K562 (cell line): ENCODE results near the gene ANXA4. TPM values are rescaled to one million over a fixed set of nuclear protein-coding genes. Genes with fewer than 3 reads are reported as not detected.
"Not testable (repeated sequence)": the region's sequence is repeated elsewhere in the genome, so short reads cannot be mapped to it uniquely, and the experiment has no call there.

ENCODE experiments used
- ATAC-seq: fragments of 200-7000 bp; cut with Tn5 transposase; 3 replicates; pipeline ENCODE4 v1.9.1; 2020; ENCODE audit warnings: moderate library complexity
- BruUV-seq: library from RNA; stranded (reverse); fragments of 400-500 nt; replicated peaks from 2 replicates; lab custom pipeline; 2021; lab: Mats Ljungman, UMichigan
- CTCF ChIA-PET: fragments of 300-600 bp; formaldehyde crosslinking; extraction: SDS; loops from one replicate; lab custom pipeline; 2021; ENCODE audit warnings: low intra/inter-chr PET ratio; lab: Yijun Ruan, JAX
- POLR2A ChIA-PET: fragments of 300-600, 350-650 bp; sonication (Branson Sonifier 250); formaldehyde crosslinking; extraction: SDS; loops from one replicate; lab custom pipeline; 2021; ENCODE audit warnings: antibody characterized with exemption, inconsistent platforms; lab: Yijun Ruan, JAX
- DNase-seq, 4 experiments: peaks; one replicate each; pipeline versions ENCODE4 v3.0.0 to v3.0.0-alpha.2; 2011 to 2018; ENCODE audit warnings: low spot score in 3 of 4, mixed read lengths in 3 of 4; ENCODE audit errors: extremely low read depth in 1 of 4
- FAIRE-seq: peaks from 2 replicates; lab custom pipeline; 2011; peaks lifted over from hg19 to GRCh38; lab: Jason Lieb, UNC
- H2AFZ ChIP-seq: 2 replicates; pipeline ENCODE4 v1.6.0; 2011; ENCODE audit warnings: low read depth, low read length, control low read depth, inconsistent platforms
- H3K27ac ChIP-seq: fragments of 200-600 bp; 3 replicates; pipeline ENCODE4 v1.8.0; 2011; ENCODE audit warnings: low read depth, mild to moderate bottlenecking, control low read depth, inconsistent platforms, low read length, moderate library complexity, mixed read lengths; ENCODE audit errors: extremely low read depth
- H3K27me3 ChIP-seq, 2 experiments: fragments of 300-600 bp in 1 of 2; 2 replicates in 1 of 2; 3 replicates in 1 of 2; pipeline versions ENCODE4 v1.6.0 to v1.8.0; 2011; ENCODE audit warnings: inconsistent platforms in 2 of 2, low read length in 2 of 2, mild to moderate bottlenecking in 1 of 2, mixed read lengths in 1 of 2, moderate library complexity in 1 of 2; ENCODE audit not compliant: control insufficient read depth in 2 of 2, insufficient read depth in 2 of 2
- H3K36me3 ChIP-seq: fragments of 300-600 bp; 3 replicates; pipeline ENCODE4 v1.8.0; 2011; ENCODE audit warnings: mild to moderate bottlenecking, low read length, inconsistent platforms; ENCODE audit not compliant: control insufficient read depth, insufficient read depth
- H3K4me1 ChIP-seq, 2 experiments: fragments of 200-600 bp in 1 of 2; replicated peaks in 1 of 2; 2 replicates in 1 of 2; 3 replicates in 1 of 2; pipeline versions ENCODE4 v1.5.1 to v1.8.0; 2011; ENCODE audit warnings: inconsistent platforms in 2 of 2, low read length in 2 of 2, mild to moderate bottlenecking in 1 of 2, mixed read lengths in 1 of 2, moderate library complexity in 1 of 2; ENCODE audit not compliant: control insufficient read depth in 2 of 2, insufficient read depth in 2 of 2
- H3K4me2 ChIP-seq: 2 replicates; pipeline ENCODE4 v1.6.1; 2011; ENCODE audit warnings: low read length, control low read depth, inconsistent platforms, mixed read lengths; ENCODE audit not compliant: insufficient read depth
- H3K4me3 ChIP-seq: fragments of 200-600 bp; sonication (generic), shearing (Covaris generic); 2 replicates; pipeline ENCODE4 v1.5.1; 2016; ENCODE audit warnings: control low read depth, inconsistent platforms
- H3K79me2 ChIP-seq: fragments of 200-600 bp; 3 replicates; pipeline ENCODE4 v1.8.0; 2011; ENCODE audit warnings: low read length, inconsistent platforms; ENCODE audit not compliant: control insufficient read depth, insufficient read depth
- H3K9ac ChIP-seq, 2 experiments: 2 replicates each; pipeline versions ENCODE4 v1.6.0 to v1.6.1; 2011; ENCODE audit warnings: low read depth in 2 of 2, low read length in 2 of 2, control low read depth in 1 of 2, inconsistent platforms in 1 of 2, mild to moderate bottlenecking in 1 of 2, mixed read lengths in 1 of 2; ENCODE audit not compliant: insufficient read depth in 1 of 2
- H3K9me1 ChIP-seq: one replicate; pipeline ENCODE4 v1.6.0; 2011; ENCODE audit warnings: inconsistent platforms, mild to moderate bottlenecking, low read length, moderate library complexity; ENCODE audit not compliant: control insufficient read depth, insufficient read depth
- H3K9me3 ChIP-seq: replicated peaks from 2 replicates; pipeline ENCODE4 v1.5.1; 2011; ENCODE audit warnings: low read depth, low read length, inconsistent platforms; ENCODE audit not compliant: control insufficient read depth, insufficient read depth
- H4K20me1 ChIP-seq: replicated peaks from 2 replicates; pipeline ENCODE4 v1.6.1; 2011; ENCODE audit warnings: low read length, inconsistent platforms, mixed read lengths; ENCODE audit not compliant: control insufficient read depth, insufficient read depth
- ARID2 ChIP-seq: fragments of 450-650 bp; IDR thresholded peaks from 2 replicates; pipeline ENCODE4 v1.6.1; 2017; ENCODE audit warnings: antibody characterized with exemption, mild to moderate bottlenecking
- ATF7 ChIP-seq: fragments of 450-650 bp; IDR thresholded peaks from 2 replicates; pipeline ENCODE4 v1.7.1; 2014; ENCODE audit warnings: mild to moderate bottlenecking, moderate library complexity
- CC2D1A ChIP-seq: fragments of 450-650 bp; IDR thresholded peaks from 2 replicates; pipeline ENCODE4 v1.6.1; 2017; ENCODE audit warnings: mild to moderate bottlenecking
- ESRRA ChIP-seq: fragments of 450-650 bp; IDR thresholded peaks from 2 replicates; pipeline ENCODE4 v1.6.1; 2014; ENCODE audit warnings: low read depth, mild to moderate bottlenecking, moderate library complexity, borderline replicate concordance
- GATA2 ChIP-seq: sonication (generic); formaldehyde crosslinking; IDR thresholded peaks from 2 replicates; pipeline ENCODE4 v1.4.0; 2020; ENCODE audit warnings: mild to moderate bottlenecking, missing genetic modification reagents
- GATAD2B ChIP-seq: fragments of 450-650 bp; IDR thresholded peaks from 2 replicates; pipeline ENCODE4 v1.6.1; 2017; ENCODE audit warnings: mild to moderate bottlenecking, borderline replicate concordance
- JUND ChIP-seq, 2 experiments: IDR thresholded peaks; 2 replicates in 1 of 2; 3 replicates in 1 of 2; pipeline ENCODE4 v1.6.1; 2011; ENCODE audit warnings: borderline replicate concordance in 2 of 2, low read depth in 2 of 2, low read length in 2 of 2, improper control_type of control experiment in 1 of 2, missing biosample characterization in 1 of 2, missing genetic modification characterization in 1 of 2, missing genetic modification reagents in 1 of 2
- L3MBTL2 ChIP-seq: fragments of 450-650 bp; IDR thresholded peaks from 2 replicates; pipeline ENCODE4 v1.6.1; 2016; ENCODE audit warnings: mild to moderate bottlenecking, moderate library complexity
- LCOR ChIP-seq: sonication (generic); formaldehyde crosslinking; IDR thresholded peaks from 2 replicates; pipeline ENCODE4 v1.8.0; 2022; ENCODE audit warnings: mild to moderate bottlenecking, missing genetic modification reagents
- SMC3 ChIP-seq: conservative IDR thresholded peaks from 2 replicates; pipeline ENCODE4 v1.6.1; 2011; ENCODE audit warnings: low read depth, low read length, improper control_type of control experiment; ENCODE audit not compliant: insufficient read depth
- XRCC5 ChIP-seq: fragments of 200-400 bp; formaldehyde crosslinking; IDR thresholded peaks from 2 replicates; pipeline ENCODE4 v1.6.1; 2017; ENCODE audit warnings: low read depth, mild to moderate bottlenecking, low read length
- WGBS: fragments of 100-300 bp; shearing (Covaris generic); methylation state at CpG from one replicate; pipeline ENCODE4 v1.1.6; 2016; ENCODE audit warnings: low coverage, mixed read lengths; ENCODE audit not compliant: insufficient coverage; ENCODE audit errors: missing lambda C conversion rate; 5-methylcytosine and 5-hydroxymethylcytosine counted together
- in situ Hi-C: fragments of 300-500 bp; cut with MboI; formaldehyde crosslinking; loops from 4 replicates; pipeline ENCODE4 v1.15.0; 2018; ENCODE audit warnings: inconsistent platforms, mixed read lengths
- intact Hi-C: fragments of 100-400 bp; cut with micrococcal nuclease; formaldehyde crosslinking; loops from 2 replicates; pipeline ENCODE4 v1.14.2; 2022
- polyA plus RNA-seq, 8 experiments: library from polyadenylated mRNA; depleted of rRNA in 4 of 8; stranded (reverse) in 5 of 8; unstranded in 3 of 8; fragments of >200 nt; fragmentation: Nextera tagmentation in 2 of 8; fragmentation: Illumina TruSeq in 1 of 8; extraction: Ambion mirVana in 2 of 8; extraction: Trizol in 1 of 8; gene quantifications; 2 replicates each; pipeline versions ENCODE4 v1.2.1 to v1.2.3, GENCODE V29; 2011 to 2014; ENCODE audit warnings: inconsistent platforms in 1 of 8, missing spikeins in 1 of 8
- total RNA-seq, 7 experiments: library from RNA; depleted of rRNA in 6 of 7; stranded (reverse); fragments of >200 nt in 6 of 7; fragmentation: Illumina TruSeq in 2 of 7; extraction: Trizol in 2 of 7; gene quantifications; 2 replicates each; pipeline versions ENCODE4 v1.2.1 to v1.2.3, GENCODE V29; 2011 to 2021; ENCODE audit warnings: low replicate concordance in 1 of 7
- TF ChIP-seq, protein P1 (sequence below), 2 experiments: fragments of 250-450 bp in 1 of 2; fragments of 450-650 bp in 1 of 2; sonication (Bioruptor Pico) in 1 of 2; IDR thresholded peaks; 2 replicates each; pipeline versions ENCODE4 v1.6.1 to v1.8.0; 2016 to 2021; ENCODE audit warnings: mild to moderate bottlenecking in 2 of 2, moderate library complexity in 2 of 2, missing compliant biosample characterization in 1 of 2, missing genetic modification characterization in 1 of 2
- TF ChIP-seq, protein P2 (sequence below): sonication (generic); formaldehyde crosslinking; IDR thresholded peaks from 2 replicates; pipeline ENCODE4 v1.8.0; 2022; ENCODE audit warnings: missing genetic modification reagents, mild to moderate bottlenecking, moderate library complexity, borderline replicate concordance
- TF ChIP-seq, protein P3 (sequence below): fragments of 450-650 bp; formaldehyde crosslinking; IDR thresholded peaks from 2 replicates; pipeline ENCODE4 v1.4.0; 2020; ENCODE audit warnings: mild to moderate bottlenecking, moderate library complexity

Gene ANXA4
- total and polyA plus RNA-seq, 9 of the 15 experiments (the other 6 are each of a cell fraction or from before 2014, with no cell fraction given) = 3.4 to 13.6 (median 11.6) TPM

DNA sequence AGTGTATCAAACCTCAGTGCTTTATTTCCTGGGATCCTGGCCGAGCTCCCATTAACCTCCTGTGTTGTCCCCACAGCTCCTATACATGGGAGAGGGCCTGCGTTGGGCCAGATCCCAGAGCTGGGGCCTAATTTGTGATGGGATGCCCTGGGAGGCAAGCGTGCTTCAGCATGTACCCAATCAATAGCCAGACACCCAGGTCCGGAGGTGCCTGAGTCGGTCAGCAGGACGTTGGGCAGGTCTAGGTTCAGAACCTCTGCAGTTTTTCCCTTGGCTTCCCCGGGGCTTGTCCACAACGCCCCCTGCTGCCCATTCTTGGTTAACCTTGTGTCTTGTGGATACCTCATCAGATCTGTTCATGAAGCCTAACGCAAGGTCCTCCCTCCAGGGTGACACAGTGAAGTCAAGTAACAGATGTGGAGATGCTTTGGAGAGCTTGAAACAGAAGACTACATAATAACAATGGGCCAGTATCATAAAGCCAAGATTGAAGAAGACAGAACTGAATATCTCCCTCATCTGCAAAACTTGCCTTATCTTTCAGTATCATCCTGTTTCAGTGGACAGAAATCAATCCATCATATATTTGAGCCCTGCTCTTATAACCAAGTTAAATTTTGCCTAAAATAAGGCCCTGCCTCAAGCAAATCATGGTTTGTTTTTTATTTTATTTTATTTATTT is 27.3 kb upstream of the ANXA4 start:
- DNase-seq = peak; percentile 71 to 91 (median 76)
- CTCF ChIA-PET = interaction anchor here (0.7 to 3.2 kb wide), 4 partner anchors 150 to 338 kb away, joined by 3 to 33 read pairs (median 4); no protein-coding TSS in a partner anchor
- H3K27me3 ChIP-seq; H3K9me3 ChIP-seq; H3K4me1 ChIP-seq; H3K9me1 ChIP-seq; H4K20me1 ChIP-seq; H3K27ac ChIP-seq; H3K36me3 ChIP-seq; H3K4me3 ChIP-seq; H3K4me2 ChIP-seq; BruUV-seq; H3K79me2 ChIP-seq; POLR2A ChIA-PET; TF ChIP-seq JUND (tag; IDR thresholded peaks at IDR 0.05; ENCODE audit: borderline replicate concordance, low read depth, low read length): not testable (repeated sequence)
- intact Hi-C loops = loop anchor here (1.0 to 10.0 kb wide), 4 partner anchors 72 to 690 kb away; partner anchors contain the start of gene AAK1
- Histone ChIP-seq H2AFZ (peak overlapping the region; percentile 80), H3K9ac (peak overlapping the region in 1 of 2 experiments; percentile 37; a peak in 1 of 4 replicates)
- 13% methylated on average over 9 of the region's 9 CpGs for WGBS
- peak; percentile 94 for FAIRE-seq
- in situ Hi-C loops = loop anchor here (5.0 to 25.0 kb wide), 2 partner anchors 147 to 677 kb away; no protein-coding TSS in a partner anchor
- peak; percentile 98 for ATAC-seq
- TF ChIP-seq, protein P1, sequence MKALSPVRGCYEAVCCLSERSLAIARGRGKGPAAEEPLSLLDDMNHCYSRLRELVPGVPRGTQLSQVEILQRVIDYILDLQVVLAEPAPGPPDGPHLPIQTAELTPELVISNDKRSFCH (CRISPR knock-in tag; IDR thresholded peaks at IDR 0.05) = not testable (repeated sequence)
- TF ChIP-seq, protein P1 (tag; IDR thresholded peaks at IDR 0.05) = 0 out of 2 replicates have a peak, but pooled peaks have one; percentile 39
- TF ChIP-seq L3MBTL2 (0 out of 2 replicates have a peak, but pooled peaks have one; percentile 18), LCOR (CRISPR knock-in tag) (peak; percentile 32; the same call in 1 of the 2 replicates), GATA2 (peak; percentile 36; the same call in 1 of the 2 replicates), XRCC5 (0 out of 2 replicates have a peak, but pooled peaks have one; percentile 48), CC2D1A (peak; percentile 86), ATF7 (peak; percentile 49), JUND (IDR thresholded peaks at IDR 0.05; ENCODE audit: borderline replicate concordance, low read depth, low read length) (0 out of 2 replicates have a peak, but pooled peaks have one; percentile 28), ARID2 (peak; percentile 92), ESRRA (0 out of 2 replicates have a peak, but pooled peaks have one; percentile 34), SMC3 (peak; percentile 86), GATAD2B (0 out of 2 replicates have a peak, but pooled peaks have one; percentile 9)
- TF ChIP-seq, protein P2, sequence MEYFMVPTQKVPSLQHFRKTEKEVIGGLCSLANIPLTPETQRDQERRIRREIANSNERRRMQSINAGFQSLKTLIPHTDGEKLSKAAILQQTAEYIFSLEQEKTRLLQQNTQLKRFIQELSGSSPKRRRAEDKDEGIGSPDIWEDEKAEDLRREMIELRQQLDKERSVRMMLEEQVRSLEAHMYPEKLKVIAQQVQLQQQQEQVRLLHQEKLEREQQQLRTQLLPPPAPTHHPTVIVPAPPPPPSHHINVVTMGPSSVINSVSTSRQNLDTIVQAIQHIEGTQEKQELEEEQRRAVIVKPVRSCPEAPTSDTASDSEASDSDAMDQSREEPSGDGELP (CRISPR knock-in tag) = peak; percentile 17; the same call in 1 of the 2 replicates
- TF ChIP-seq, protein P3, sequence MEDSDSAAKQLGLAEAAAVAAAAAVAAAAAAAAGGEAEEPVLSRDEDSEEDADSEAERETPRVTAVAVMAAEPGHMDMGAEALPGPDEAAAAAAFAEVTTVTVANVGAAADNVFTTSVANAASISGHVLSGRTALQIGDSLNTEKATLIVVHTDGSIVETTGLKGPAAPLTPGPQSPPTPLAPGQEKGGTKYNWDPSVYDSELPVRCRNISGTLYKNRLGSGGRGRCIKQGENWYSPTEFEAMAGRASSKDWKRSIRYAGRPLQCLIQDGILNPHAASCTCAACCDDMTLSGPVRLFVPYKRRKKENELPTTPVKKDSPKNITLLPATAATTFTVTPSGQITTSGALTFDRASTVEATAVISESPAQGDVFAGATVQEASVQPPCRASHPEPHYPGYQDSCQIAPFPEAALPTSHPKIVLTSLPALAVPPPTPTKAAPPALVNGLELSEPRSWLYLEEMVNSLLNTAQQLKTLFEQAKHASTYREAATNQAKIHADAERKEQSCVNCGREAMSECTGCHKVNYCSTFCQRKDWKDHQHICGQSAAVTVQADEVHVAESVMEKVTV = peak; percentile 72
